ENCODE results near the gene TSPAN9. TPM values are rescaled to one million over a fixed set of nuclear protein-coding genes. Genes with fewer than 3 reads are reported as not detected.

TSPAN9 gene
- total RNA-seq, 1 donor from 2014 or later: 7.8 TPM

GRCh38 chr12:3127832-3128231, 50.7 kb downstream of the TSPAN9 start:
- TF ChIP-seq EZH2phosphoT487 (IDR thresholded peaks at IDR 0.05) (no peak), EZH2 (IDR thresholded peaks at IDR 0.05) (no peak), CTCF (IDR thresholded peaks at IDR 0.05) (no peak)
- H3K9ac ChIP-seq: no peak overlapping the region
- H3K27ac ChIP-seq: no peak overlapping the region
- Mint-ChIP-seq H3K27ac (no peak overlapping the region), H3K36me3 (peaks cover 8% of the 10 kb centered on the region), H3K9me3 (peaks cover 11% of the 10 kb centered on the region), H3K4me3 (no peak overlapping the region), H3K27me3 (ENCODE audit: insufficient read depth, low read depth) (peaks cover 2% of the 10 kb centered on the region), H3K4me1 (peaks cover 15% of the 10 kb centered on the region)
- H3K9me3 ChIP-seq (ENCODE audit: low read depth): no peaks in the 10 kb centered on the region
- no peak for DNase-seq (ENCODE audit: low spot score)
- no peak overlapping the region for H3K4me3 ChIP-seq
- H3K4me2 ChIP-seq: no peak overlapping the region
- no peak overlapping the region for H2AFZ ChIP-seq (replicated peaks)
- no peaks in the 10 kb centered on the region for H3K36me3 ChIP-seq
- H3K27me3 ChIP-seq: no peaks in the 10 kb centered on the region
- no peaks in the 10 kb centered on the region for H4K20me1 ChIP-seq (ENCODE audit: low read depth)
- no peaks in the 10 kb centered on the region for H3K79me2 ChIP-seq (ENCODE audit: low read depth)
- peaks cover 1% of the 10 kb centered on the region for H3K4me1 ChIP-seq
- H3F3A ChIP-seq (ENCODE audit: low read depth): no peaks in the 10 kb centered on the region

DNA sequence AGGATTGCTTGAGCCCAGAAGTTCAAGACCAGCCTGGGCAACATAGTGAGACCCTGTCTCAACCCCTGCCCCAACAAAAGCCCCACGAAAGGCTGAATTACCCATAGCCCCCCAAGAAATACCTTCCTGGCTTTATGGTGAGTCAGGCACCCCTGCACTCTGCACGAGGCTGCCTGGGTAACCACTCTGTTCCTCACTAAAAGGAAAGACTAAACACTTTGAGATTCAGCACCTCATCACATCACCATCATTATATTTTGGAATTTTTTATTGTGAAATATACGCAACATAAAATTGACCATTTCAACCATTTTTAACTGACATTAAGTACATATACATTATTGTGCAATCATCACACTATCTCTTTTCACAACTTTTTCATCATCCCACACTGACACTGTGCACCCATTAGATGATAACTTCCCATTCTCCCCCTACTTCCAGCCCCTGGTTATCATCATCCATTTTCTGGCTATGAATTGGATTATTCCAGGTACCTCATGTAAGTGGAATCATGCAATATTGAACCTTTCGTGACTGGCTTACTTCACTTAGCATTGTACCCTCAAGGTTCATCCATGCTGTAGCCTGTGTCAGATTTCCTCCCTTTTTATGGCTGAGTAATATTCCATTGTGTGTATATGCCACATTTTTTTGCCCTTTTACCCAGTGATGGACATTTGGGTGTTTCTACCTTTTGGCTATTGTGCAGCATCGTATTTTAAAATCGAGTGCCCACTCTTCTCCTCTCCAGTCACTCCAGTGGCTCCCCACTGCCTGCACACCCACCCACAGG, 51.5 kb downstream of the TSPAN9 start:
- Mint-ChIP-seq H3K27me3 (ENCODE audit: insufficient read depth, low read depth) (peaks cover 2% of the 10 kb centered on the region), H3K9me3 (peaks cover 9% of the 10 kb centered on the region), H3K27ac (no peak overlapping the region), H3K36me3 (peaks cover 6% of the 10 kb centered on the region), H3K4me3 (no peak overlapping the region), H3K4me1 (peaks cover 18% of the 10 kb centered on the region)
- Histone ChIP-seq H3F3A (ENCODE audit: low read depth) (no peaks in the 10 kb centered on the region), H3K36me3 (no peaks in the 10 kb centered on the region), H3K9me3 (ENCODE audit: low read depth) (no peaks in the 10 kb centered on the region), H3K4me1 (peaks cover 4% of the 10 kb centered on the region), H3K27ac (no peak overlapping the region), H3K79me2 (ENCODE audit: low read depth) (no peaks in the 10 kb centered on the region), H2AFZ (replicated peaks) (no peak overlapping the region), H4K20me1 (ENCODE audit: low read depth) (no peaks in the 10 kb centered on the region), H3K4me2 (no peak overlapping the region), H3K4me3 (no peak overlapping the region), H3K27me3 (no peaks in the 10 kb centered on the region), H3K9ac (no peak overlapping the region)
- no peak for DNase-seq (ENCODE audit: low spot score)
- TF ChIP-seq EZH2 (IDR thresholded peaks at IDR 0.05) (no peak), EZH2phosphoT487 (IDR thresholded peaks at IDR 0.05) (no peak), CTCF (IDR thresholded peaks at IDR 0.05) (no peak)

GRCh38 chr12:3129301-3130056, 52.3 kb downstream of the TSPAN9 start:
- Histone ChIP-seq H3F3A (ENCODE audit: low read depth) (no peaks in the 10 kb centered on the region), H3K9ac (no peak overlapping the region), H3K27me3 (no peaks in the 10 kb centered on the region), H3K27ac (no peak overlapping the region), H3K4me2 (no peak overlapping the region), H2AFZ (replicated peaks) (no peak overlapping the region), H4K20me1 (ENCODE audit: low read depth) (no peaks in the 10 kb centered on the region), H3K9me3 (ENCODE audit: low read depth) (no peaks in the 10 kb centered on the region), H3K4me3 (no peak overlapping the region), H3K4me1 (peaks cover 4% of the 10 kb centered on the region), H3K79me2 (ENCODE audit: low read depth) (no peaks in the 10 kb centered on the region), H3K36me3 (no peaks in the 10 kb centered on the region)
- peaks cover 18% of the 10 kb centered on the region for H3K4me1 Mint-ChIP-seq
- H3K36me3 Mint-ChIP-seq: peaks cover 2% of the 10 kb centered on the region
- TF ChIP-seq EZH2 (IDR thresholded peaks at IDR 0.05) (no peak), EZH2phosphoT487 (IDR thresholded peaks at IDR 0.05) (no peak)
- peaks cover 3% of the 10 kb centered on the region for H3K27me3 Mint-ChIP-seq (ENCODE audit: insufficient read depth, low read depth)
- H3K4me3 Mint-ChIP-seq: no peak overlapping the region
- peaks cover 5% of the 10 kb centered on the region for H3K9me3 Mint-ChIP-seq
- no peak for DNase-seq (ENCODE audit: low spot score)
- H3K27ac Mint-ChIP-seq: no peak overlapping the region
